ENCODE results near the gene COL23A1. TPM values are rescaled to one million over a fixed set of nuclear protein-coding genes. Genes with fewer than 3 reads are reported as not detected.

The COL23A1 gene
- total RNA-seq, 4 donors from 2014 or later, result 7.9 to 20.4 (median 12.0) TPM

DNA sequence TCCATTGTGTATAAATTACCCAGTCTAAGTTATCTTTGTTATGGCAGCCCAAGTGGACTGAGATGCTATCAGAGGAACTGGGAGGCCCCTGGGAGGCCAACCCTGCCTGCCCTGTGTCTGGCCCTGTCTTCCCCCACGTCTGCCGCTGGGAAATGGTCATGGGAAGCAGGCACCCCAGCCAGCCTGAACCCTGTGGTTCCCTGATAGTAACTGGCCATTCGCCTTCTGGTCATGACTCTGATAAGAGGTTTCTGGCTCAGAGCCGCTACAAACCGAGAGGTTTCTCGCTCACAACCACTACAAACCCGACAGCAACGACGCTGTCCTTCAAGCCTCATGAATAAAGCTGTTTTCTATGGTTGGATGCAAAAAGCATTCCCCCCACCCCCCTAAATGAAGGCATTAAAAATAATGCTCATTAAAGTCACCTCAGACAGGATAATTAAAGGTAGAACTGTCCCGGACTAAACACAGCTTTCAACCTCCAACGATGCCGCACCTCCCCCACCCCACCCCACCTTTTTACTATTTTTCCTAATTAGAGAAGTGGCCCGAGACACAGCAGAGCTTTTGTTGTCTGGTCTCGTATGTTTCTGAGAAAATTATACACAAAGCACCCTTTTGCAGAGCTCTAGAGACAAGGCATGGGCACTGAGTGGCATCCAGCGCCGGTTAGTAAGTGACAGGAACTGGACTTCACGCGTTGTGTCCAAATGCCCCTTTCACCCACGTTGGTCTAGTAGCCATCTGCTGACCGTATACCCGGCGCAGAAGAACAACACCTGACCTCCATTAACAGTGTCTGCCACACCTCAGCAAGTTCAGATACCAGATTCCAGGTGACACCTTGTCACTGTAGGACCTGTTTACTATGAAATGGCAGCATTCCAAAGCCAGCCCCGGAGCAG lies 140.8 kb downstream of the COL23A1 start:
- DNase-seq (ENCODE audit: low spot score in 2 of 2), result no peak
- peaks cover 0 to 3% (median 0%) of the 10 kb centered on the region in 4 donors for H3K9me3 ChIP-seq
- WGBS, 2 donors, result 44 to 47% methylated on average over 23 of the region's 23 CpGs
- H3K27me3 ChIP-seq, result no peaks in the 10 kb centered on the region
- no peak overlapping the region for H3K27ac ChIP-seq
- H3K4me3 ChIP-seq, result no peak overlapping the region
- TF ChIP-seq POLR2A (IDR thresholded peaks at IDR 0.05) (no peak), EP300 (IDR thresholded peaks at IDR 0.05) (no peak)
- H3K36me3 ChIP-seq, result no peaks in the 10 kb centered on the region
- H3K4me1 ChIP-seq, result no peaks in the 10 kb centered on the region

- TF ChIP-seq POLR2A (IDR thresholded peaks at IDR 0.05) (no peak), EP300 (IDR thresholded peaks at IDR 0.05) (no peak)
- TF ChIP-seq, protein P1, sequence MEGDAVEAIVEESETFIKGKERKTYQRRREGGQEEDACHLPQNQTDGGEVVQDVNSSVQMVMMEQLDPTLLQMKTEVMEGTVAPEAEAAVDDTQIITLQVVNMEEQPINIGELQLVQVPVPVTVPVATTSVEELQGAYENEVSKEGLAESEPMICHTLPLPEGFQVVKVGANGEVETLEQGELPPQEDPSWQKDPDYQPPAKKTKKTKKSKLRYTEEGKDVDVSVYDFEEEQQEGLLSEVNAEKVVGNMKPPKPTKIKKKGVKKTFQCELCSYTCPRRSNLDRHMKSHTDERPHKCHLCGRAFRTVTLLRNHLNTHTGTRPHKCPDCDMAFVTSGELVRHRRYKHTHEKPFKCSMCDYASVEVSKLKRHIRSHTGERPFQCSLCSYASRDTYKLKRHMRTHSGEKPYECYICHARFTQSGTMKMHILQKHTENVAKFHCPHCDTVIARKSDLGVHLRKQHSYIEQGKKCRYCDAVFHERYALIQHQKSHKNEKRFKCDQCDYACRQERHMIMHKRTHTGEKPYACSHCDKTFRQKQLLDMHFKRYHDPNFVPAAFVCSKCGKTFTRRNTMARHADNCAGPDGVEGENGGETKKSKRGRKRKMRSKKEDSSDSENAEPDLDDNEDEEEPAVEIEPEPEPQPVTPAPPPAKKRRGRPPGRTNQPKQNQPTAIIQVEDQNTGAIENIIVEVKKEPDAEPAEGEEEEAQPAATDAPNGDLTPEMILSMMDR (IDR thresholded peaks at IDR 0.05), result no peak
- Histone ChIP-seq H3K9me3 (peaks cover 0 to 3% (median 0%) of the 10 kb centered on the region in 4 donors), H3K4me3 (no peak overlapping the region), H3K27ac (no peak overlapping the region), H3K36me3 (no peaks in the 10 kb centered on the region), H3K27me3 (no peaks in the 10 kb centered on the region), H3K4me1 (no peaks in the 10 kb centered on the region)
- 91% methylated on average over 2 of the region's 2 CpGs for WGBS, 2 donors
- no peak for DNase-seq (ENCODE audit: low spot score in 2 of 2)
Measured at GRCh38 chr5:178445534-178445933, 144.7 kb downstream of the COL23A1 start.

DNA sequence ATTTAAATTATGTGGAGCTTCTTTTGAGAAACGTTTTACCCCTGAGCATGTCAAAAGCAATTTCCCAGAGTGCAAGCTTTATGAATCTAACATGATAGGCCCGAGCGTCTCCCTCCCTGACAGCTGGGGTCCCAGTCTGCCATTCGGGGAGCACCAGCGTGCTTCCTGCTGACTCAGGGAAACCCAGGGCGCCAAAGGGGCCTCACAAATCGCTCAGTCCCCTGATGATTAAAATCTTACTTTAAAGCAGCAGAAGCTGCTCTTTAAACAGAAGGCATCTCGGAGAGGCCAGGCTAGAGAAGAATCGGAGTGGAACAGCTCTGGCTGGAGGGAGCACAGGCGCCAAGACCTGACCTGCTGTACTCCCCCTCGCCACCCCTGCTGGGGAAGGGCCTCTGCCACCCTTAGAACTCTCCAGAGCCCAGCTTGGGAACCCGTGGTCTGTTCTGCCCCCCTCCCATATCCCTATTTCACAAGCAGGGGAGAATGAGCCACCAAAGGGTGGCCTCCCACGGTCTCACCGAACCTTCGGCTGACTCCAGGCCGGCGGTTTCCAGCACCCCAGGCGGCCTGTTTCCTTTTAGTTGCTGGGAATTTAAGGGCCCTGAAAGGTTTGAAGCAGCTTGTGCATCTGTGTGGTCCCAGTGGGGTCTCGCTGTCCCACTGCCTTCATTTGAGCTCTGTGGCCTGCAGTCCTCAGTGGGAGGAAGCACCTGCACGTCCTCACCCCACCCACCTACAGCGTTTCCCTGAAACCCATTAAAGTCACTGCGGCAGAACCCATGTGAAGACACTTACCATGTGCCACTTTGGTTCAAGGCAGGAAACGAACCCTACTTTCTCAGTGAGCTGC lies 147.6 kb downstream of the COL23A1 start:
- no peak overlapping the region for H3K4me3 ChIP-seq
- H3K36me3 ChIP-seq, result no peaks in the 10 kb centered on the region
- H3K4me1 ChIP-seq, result no peaks in the 10 kb centered on the region
- TF ChIP-seq, protein P1 (IDR thresholded peaks at IDR 0.05), result no peak
- TF ChIP-seq POLR2A (IDR thresholded peaks at IDR 0.05) (no peak), EP300 (IDR thresholded peaks at IDR 0.05) (no peak)
- DNase-seq (ENCODE audit: low spot score in 2 of 2), result no peak
- WGBS, 2 donors, result 72 to 73% methylated on average over 20 to 23 of the region's 23 CpGs
- no peak overlapping the region for H3K27ac ChIP-seq
- H3K9me3 ChIP-seq, result peaks cover 0 to 2% (median 0%) of the 10 kb centered on the region in 4 donors
- no peaks in the 10 kb centered on the region for H3K27me3 ChIP-seq

- Histone ChIP-seq H3K36me3 (no peaks in the 10 kb centered on the region), H3K27ac (no peak overlapping the region), H3K9me3 (no peaks in the 10 kb centered on the region), H3K27me3 (no peaks in the 10 kb centered on the region), H3K4me1 (no peaks in the 10 kb centered on the region), H3K4me3 (no peak overlapping the region)
- no peak for DNase-seq (ENCODE audit: low spot score in 2 of 2)
- no peak for TF ChIP-seq EP300 (IDR thresholded peaks at IDR 0.05)
- TF ChIP-seq, protein P1 (IDR thresholded peaks at IDR 0.05), result no peak
- TF ChIP-seq POLR2A (IDR thresholded peaks at IDR 0.05), result no peak
- WGBS, 2 donors, result 89% methylated on average over 18 of the region's 18 CpGs
Measured at GRCh38 chr5:178441486-178442270, 148.5 kb downstream of the COL23A1 start.

GRCh38 chr5:178440181-178440580 lies 150.0 kb downstream of the COL23A1 start:
- DNase-seq (ENCODE audit: low spot score in 2 of 2), result no peak

More at GRCh38 chr5:178440181-178440580, 150.0 kb downstream of the COL23A1 start:
- no peak overlapping the region for H3K4me3 ChIP-seq
- no peak overlapping the region for H3K27ac ChIP-seq
- H3K27me3 ChIP-seq, result no peaks in the 10 kb centered on the region
- no peaks in the 10 kb centered on the region for H3K9me3 ChIP-seq
- no peak for TF ChIP-seq POLR2A (IDR thresholded peaks at IDR 0.05)
- TF ChIP-seq, protein P1 (IDR thresholded peaks at IDR 0.05), result no peak
- no peak for TF ChIP-seq EP300 (IDR thresholded peaks at IDR 0.05)
- H3K4me1 ChIP-seq, result no peaks in the 10 kb centered on the region
- no peaks in the 10 kb centered on the region for H3K36me3 ChIP-seq
- WGBS, 2 donors, result 86 to 90% methylated on average over 7 of the region's 7 CpGs

Data from tibial nerve (tissue), 4 donors.